ENCODE data around the gene DRP2. TPM values are rescaled to one million over a fixed set of nuclear protein-coding genes. Genes with fewer than 3 reads are reported as not detected.

DRP2 gene
- polyA plus RNA-seq, 1 donor from 2014 or later: 10.0 TPM

DNA sequence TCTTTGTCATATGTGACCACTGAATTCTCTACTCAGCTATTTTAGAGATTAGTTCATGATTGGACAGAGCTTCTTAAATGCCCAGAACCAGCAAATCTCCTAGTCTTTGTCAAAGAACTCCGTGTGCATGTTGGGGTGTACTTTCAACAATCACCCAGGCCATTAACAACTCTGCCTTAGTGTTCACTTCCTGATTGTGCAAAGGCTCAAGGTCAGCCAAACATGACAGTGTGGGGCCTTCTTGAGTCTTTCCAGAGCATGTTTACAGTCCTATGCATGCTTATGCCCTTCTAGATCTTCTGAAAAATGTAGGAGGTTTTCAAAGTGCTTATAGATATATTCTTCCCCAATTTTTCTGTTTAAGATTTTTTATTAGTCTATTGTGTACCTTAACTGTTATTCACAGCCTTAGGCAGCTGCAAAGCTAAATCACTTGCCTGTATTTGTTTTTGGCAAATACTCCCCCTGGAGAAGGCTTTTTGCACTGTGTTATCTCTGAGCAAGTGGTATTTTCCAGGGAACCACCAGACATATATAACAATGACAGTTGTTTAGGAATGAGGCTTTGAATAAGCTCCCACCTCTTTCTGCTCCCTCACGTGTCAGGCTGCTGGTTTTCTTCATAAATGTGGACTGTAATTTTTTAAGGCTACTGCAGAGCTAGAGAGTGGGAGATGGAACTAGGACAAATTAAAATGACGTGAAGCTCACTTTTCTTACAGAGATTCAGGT, 24.0 kb upstream of the DRP2 start:
- Histone ChIP-seq H3K4me2 (ENCODE audit: low read length) (no peak overlapping the region), H3F3A (ENCODE audit: insufficient read depth, low read length, poor library complexity, severe bottlenecking) (no peaks in the 10 kb centered on the region), H3K27ac (ENCODE audit: low read length) (no peak overlapping the region), H3K27me3 (ENCODE audit: insufficient read depth, low read depth, low read length) (no peaks in the 10 kb centered on the region), H3K4me3 (ENCODE audit: low read length) (no peak overlapping the region), H3K9me3 (ENCODE audit: low read length) (no peaks in the 10 kb centered on the region), H3K79me2 (replicated peaks; ENCODE audit: insufficient read depth, low read length) (no peaks in the 10 kb centered on the region), H3K9me2 (ENCODE audit: insufficient read depth, low read length) (no peaks in the 10 kb centered on the region), H4K20me1 (ENCODE audit: insufficient read depth) (no peaks in the 10 kb centered on the region), H3K9ac (ENCODE audit: low read length) (no peak overlapping the region), H3K36me3 (ENCODE audit: insufficient read depth, low read length) (no peaks in the 10 kb centered on the region), H2AFZ (ENCODE audit: low read depth, low read length) (no peak overlapping the region)
- TF ChIP-seq, protein P1, sequence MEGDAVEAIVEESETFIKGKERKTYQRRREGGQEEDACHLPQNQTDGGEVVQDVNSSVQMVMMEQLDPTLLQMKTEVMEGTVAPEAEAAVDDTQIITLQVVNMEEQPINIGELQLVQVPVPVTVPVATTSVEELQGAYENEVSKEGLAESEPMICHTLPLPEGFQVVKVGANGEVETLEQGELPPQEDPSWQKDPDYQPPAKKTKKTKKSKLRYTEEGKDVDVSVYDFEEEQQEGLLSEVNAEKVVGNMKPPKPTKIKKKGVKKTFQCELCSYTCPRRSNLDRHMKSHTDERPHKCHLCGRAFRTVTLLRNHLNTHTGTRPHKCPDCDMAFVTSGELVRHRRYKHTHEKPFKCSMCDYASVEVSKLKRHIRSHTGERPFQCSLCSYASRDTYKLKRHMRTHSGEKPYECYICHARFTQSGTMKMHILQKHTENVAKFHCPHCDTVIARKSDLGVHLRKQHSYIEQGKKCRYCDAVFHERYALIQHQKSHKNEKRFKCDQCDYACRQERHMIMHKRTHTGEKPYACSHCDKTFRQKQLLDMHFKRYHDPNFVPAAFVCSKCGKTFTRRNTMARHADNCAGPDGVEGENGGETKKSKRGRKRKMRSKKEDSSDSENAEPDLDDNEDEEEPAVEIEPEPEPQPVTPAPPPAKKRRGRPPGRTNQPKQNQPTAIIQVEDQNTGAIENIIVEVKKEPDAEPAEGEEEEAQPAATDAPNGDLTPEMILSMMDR (IDR thresholded peaks at IDR 0.05; ENCODE audit: poor library complexity, severe bottlenecking): no peak
- TF ChIP-seq MXI1 (conservative IDR thresholded peaks at IDR 0.05; ENCODE audit: poor library complexity, severe bottlenecking) (no peak), EZH2 (IDR thresholded peaks at IDR 0.05; ENCODE audit: borderline replicate concordance, insufficient read depth, low read length, poor library complexity, severe bottlenecking) (no peak), EP300 (conservative IDR thresholded peaks at IDR 0.05; ENCODE audit: poor library complexity, severe bottlenecking) (no peak), RAD21 (conservative IDR thresholded peaks at IDR 0.05) (no peak), SMC3 (conservative IDR thresholded peaks at IDR 0.05; ENCODE audit: poor library complexity) (no peak), TAF1 (IDR thresholded peaks at IDR 0.05; ENCODE audit: low read depth) (no peak)
- TF ChIP-seq, protein P2, sequence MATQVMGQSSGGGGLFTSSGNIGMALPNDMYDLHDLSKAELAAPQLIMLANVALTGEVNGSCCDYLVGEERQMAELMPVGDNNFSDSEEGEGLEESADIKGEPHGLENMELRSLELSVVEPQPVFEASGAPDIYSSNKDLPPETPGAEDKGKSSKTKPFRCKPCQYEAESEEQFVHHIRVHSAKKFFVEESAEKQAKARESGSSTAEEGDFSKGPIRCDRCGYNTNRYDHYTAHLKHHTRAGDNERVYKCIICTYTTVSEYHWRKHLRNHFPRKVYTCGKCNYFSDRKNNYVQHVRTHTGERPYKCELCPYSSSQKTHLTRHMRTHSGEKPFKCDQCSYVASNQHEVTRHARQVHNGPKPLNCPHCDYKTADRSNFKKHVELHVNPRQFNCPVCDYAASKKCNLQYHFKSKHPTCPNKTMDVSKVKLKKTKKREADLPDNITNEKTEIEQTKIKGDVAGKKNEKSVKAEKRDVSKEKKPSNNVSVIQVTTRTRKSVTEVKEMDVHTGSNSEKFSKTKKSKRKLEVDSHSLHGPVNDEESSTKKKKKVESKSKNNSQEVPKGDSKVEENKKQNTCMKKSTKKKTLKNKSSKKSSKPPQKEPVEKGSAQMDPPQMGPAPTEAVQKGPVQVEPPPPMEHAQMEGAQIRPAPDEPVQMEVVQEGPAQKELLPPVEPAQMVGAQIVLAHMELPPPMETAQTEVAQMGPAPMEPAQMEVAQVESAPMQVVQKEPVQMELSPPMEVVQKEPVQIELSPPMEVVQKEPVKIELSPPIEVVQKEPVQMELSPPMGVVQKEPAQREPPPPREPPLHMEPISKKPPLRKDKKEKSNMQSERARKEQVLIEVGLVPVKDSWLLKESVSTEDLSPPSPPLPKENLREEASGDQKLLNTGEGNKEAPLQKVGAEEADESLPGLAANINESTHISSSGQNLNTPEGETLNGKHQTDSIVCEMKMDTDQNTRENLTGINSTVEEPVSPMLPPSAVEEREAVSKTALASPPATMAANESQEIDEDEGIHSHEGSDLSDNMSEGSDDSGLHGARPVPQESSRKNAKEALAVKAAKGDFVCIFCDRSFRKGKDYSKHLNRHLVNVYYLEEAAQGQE (IDR thresholded peaks at IDR 0.05; ENCODE audit: borderline replicate concordance): no peak

DNA sequence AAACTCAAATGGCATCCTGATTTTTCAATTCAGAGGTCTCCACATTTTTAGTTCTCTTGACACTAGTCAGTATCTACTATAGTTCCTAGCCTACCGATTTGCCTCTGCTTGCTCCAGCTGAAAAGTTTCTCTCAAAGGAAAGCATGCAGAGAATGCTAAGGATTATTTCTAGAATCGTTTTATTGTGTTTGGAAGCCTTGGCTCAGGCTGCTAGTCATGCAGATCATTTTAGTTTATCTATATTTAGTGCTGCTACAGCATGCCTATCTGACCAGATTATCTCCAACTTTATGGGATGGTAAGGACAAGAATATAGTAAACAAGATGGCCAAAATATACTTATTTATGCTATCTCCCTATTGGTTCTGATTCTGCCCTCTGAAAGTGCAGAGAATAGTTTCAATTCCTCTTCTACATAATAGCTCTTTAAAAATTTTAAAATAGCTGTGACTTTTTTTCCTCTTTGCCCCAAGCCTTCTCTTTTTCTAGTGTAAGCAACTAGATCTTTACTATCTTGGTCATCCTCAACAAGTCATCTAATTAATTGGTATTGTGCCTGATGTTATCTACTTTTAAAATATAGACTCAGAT, 15.7 kb upstream of the DRP2 start:
- Histone ChIP-seq H2AFZ (ENCODE audit: low read depth, low read length) (no peak overlapping the region), H3K27me3 (ENCODE audit: insufficient read depth, low read depth, low read length) (no peaks in the 10 kb centered on the region), H3K4me2 (ENCODE audit: low read length) (no peak overlapping the region), H3K36me3 (ENCODE audit: insufficient read depth, low read length) (no peaks in the 10 kb centered on the region), H3K9ac (ENCODE audit: low read length) (no peak overlapping the region), H3K9me3 (ENCODE audit: low read length) (no peaks in the 10 kb centered on the region), H4K20me1 (ENCODE audit: insufficient read depth) (no peaks in the 10 kb centered on the region), H3F3A (ENCODE audit: insufficient read depth, low read length, poor library complexity, severe bottlenecking) (no peaks in the 10 kb centered on the region), H3K27ac (ENCODE audit: low read length) (no peak overlapping the region), H3K79me2 (replicated peaks; ENCODE audit: insufficient read depth, low read length) (no peaks in the 10 kb centered on the region), H3K9me2 (ENCODE audit: insufficient read depth, low read length) (no peaks in the 10 kb centered on the region), H3K4me3 (ENCODE audit: low read length) (no peak overlapping the region)
- no peak for TF ChIP-seq TAF1 (IDR thresholded peaks at IDR 0.05; ENCODE audit: low read depth)
- no peak for TF ChIP-seq POLR2AphosphoS5 (IDR thresholded peaks at IDR 0.05)
- TF ChIP-seq, protein P2 (IDR thresholded peaks at IDR 0.05; ENCODE audit: borderline replicate concordance): no peak
- no peak for TF ChIP-seq EZH2 (IDR thresholded peaks at IDR 0.05; ENCODE audit: borderline replicate concordance, insufficient read depth, low read length, poor library complexity, severe bottlenecking)
- no peak for TF ChIP-seq RAD21 (conservative IDR thresholded peaks at IDR 0.05)
- no peak for TF ChIP-seq SMC3 (conservative IDR thresholded peaks at IDR 0.05; ENCODE audit: poor library complexity)
- no peak for TF ChIP-seq EP300 (conservative IDR thresholded peaks at IDR 0.05; ENCODE audit: poor library complexity, severe bottlenecking)
- TF ChIP-seq, protein P1 (IDR thresholded peaks at IDR 0.05; ENCODE audit: poor library complexity, severe bottlenecking): no peak
- TF ChIP-seq MXI1 (conservative IDR thresholded peaks at IDR 0.05; ENCODE audit: poor library complexity, severe bottlenecking): no peak
